Astrocyte (in vitro differentiated cells and primary cell): Measurements from ENCODE around the gene DNAAF8.

ENCODE experiments used
- CTCF ChIP-seq: IDR thresholded peaks from 2 replicates; pipeline ENCODE4 v1.5.1; 2011; ENCODE audit warnings: low read depth, mild to moderate bottlenecking, inconsistent platforms, low read length, moderate library complexity; ENCODE audit not compliant: insufficient read depth
- EZH2 ChIP-seq: IDR thresholded peaks from 2 replicates; pipeline ENCODE4 v1.6.1; 2012; ENCODE audit warnings: mild to moderate bottlenecking, low read length, inconsistent platforms; ENCODE audit not compliant: insufficient read depth

GRCh38 chr16:4736546-4736945 lies 2.2 kb downstream of the DNAAF8 start:
- TF ChIP-seq CTCF (no peak), EZH2 (no peak)
